ENCODE data around the gene SCIN.
A peak's percentile ranks its signal among the peaks of the same experiment; 100 is the strongest.

The SCIN gene

GRCh38 chr7:12703881-12704280 lies 133.4 kb downstream of the SCIN start:
- no peak for DNase-seq (ENCODE audit: low read depth)
- no peak overlapping the region for H3K4me3 ChIP-seq (ENCODE audit: low read depth, low read length)

GRCh38 chr7:12705878-12706277 lies 135.4 kb downstream of the SCIN start:
- H3K4me3 ChIP-seq (ENCODE audit: low read depth, low read length) = no peak overlapping the region
- no peak for DNase-seq (ENCODE audit: low read depth)

- H3K4me3 ChIP-seq (ENCODE audit: low read depth, low read length) = no peak overlapping the region
- peak; percentile 56 for DNase-seq (ENCODE audit: low read depth)
Measured at GRCh38 chr7:12706900-12707536, 136.5 kb downstream of the SCIN start.

GRCh38 chr7:12708314-12708713 lies 137.8 kb downstream of the SCIN start:
- no peak for DNase-seq (ENCODE audit: low read depth)
- H3K4me3 ChIP-seq (ENCODE audit: low read depth, low read length) = no peak overlapping the region
